NCI-H1694 (cell line): ENCODE results near the gene TNP2.

Experiments used
- DNase-seq: peaks from one replicate; lab custom pipeline; 2025; lab: John Stamatoyannopoulos, UW

TNP2 gene

GRCh38 chr16:11240636-11241473 is 28.3 kb downstream of the TNP2 start:
- no peak for DNase-seq

GRCh38 chr16:11239644-11240632 is 29.2 kb downstream of the TNP2 start:
- DNase-seq = no peak

- no peak for DNase-seq
Observed at GRCh38 chr16:11238272-11239202, 30.6 kb downstream of the TNP2 start.

- peak; percentile 55 for DNase-seq
Observed at GRCh38 chr16:11236461-11237254, 32.5 kb downstream of the TNP2 start.

GRCh38 chr16:11235703-11235991 is 33.5 kb downstream of the TNP2 start:
- no peak for DNase-seq

GRCh38 chr16:11234884-11235702 is 34.0 kb downstream of the TNP2 start:
- DNase-seq = no peak

GRCh38 chr16:11233727-11234376 is 35.3 kb downstream of the TNP2 start:
- no peak for DNase-seq

GRCh38 chr16:11232852-11233726 is 36.0 kb downstream of the TNP2 start:
- DNase-seq = no peak

GRCh38 chr16:11232302-11232851 is 36.7 kb downstream of the TNP2 start:
- no peak for DNase-seq

- DNase-seq = no peak
Observed at GRCh38 chr16:11231367-11231970, 37.7 kb downstream of the TNP2 start.

- no peak for DNase-seq
Observed at GRCh38 chr16:11229906-11230305, 39.2 kb downstream of the TNP2 start.

GRCh38 chr16:11229432-11229831 is 39.7 kb downstream of the TNP2 start:
- DNase-seq = no peak

- no peak for DNase-seq
Observed at GRCh38 chr16:11225677-11226549, 43.2 kb downstream of the TNP2 start.

GRCh38 chr16:11224894-11225676 is 44.0 kb downstream of the TNP2 start:
- DNase-seq = no peak

GRCh38 chr16:11224096-11224893 is 44.8 kb downstream of the TNP2 start:
- no peak for DNase-seq
